Panc1 (cell line): ENCODE measurements around the gene GID8. TPM values are rescaled to one million over a fixed set of nuclear protein-coding genes. Genes with fewer than 3 reads are reported as not detected.

Source experiments
- ATAC-seq: fragments of 200-7000 bp; cut with Tn5 transposase; 2 replicates; pipeline ENCODE4 v1.9.1; 2020; ENCODE audit warnings: mild to moderate bottlenecking, moderate library complexity
- BruUV-seq: library from RNA; stranded (reverse); fragments of 400-500 nt; replicated peaks from 2 replicates; lab custom pipeline; 2021; lab: Mats Ljungman, UMichigan
- CTCF ChIA-PET: fragments of 300-600 bp; sonication (Branson Sonifier 250); formaldehyde crosslinking; loops from one replicate; lab custom pipeline; 2022; ENCODE audit warnings: antibody characterized with exemption; lab: Charles Lee
- POLR2A ChIA-PET: fragments of 300-600 bp; sonication (Branson Sonifier 250); formaldehyde crosslinking; loops from one replicate; lab custom pipeline; 2022; ENCODE audit warnings: antibody characterized with exemption; lab: Charles Lee
- DNase-seq: peaks from one replicate; pipeline ENCODE4 v3.0.0-alpha.2; 2010; ENCODE audit warnings: low read depth, low spot score
- H3K27ac ChIP-seq: 2 replicates; pipeline ENCODE4 v1.5.1; 2011; ENCODE audit warnings: mild to moderate bottlenecking, low read length, inconsistent platforms
- H3K27me3 ChIP-seq: fragments of 200-500 bp; sonication (Bioruptor generic); 2 replicates; pipeline ENCODE4 v1.6.0; 2014; ENCODE audit warnings: low read length, inconsistent platforms; ENCODE audit not compliant: control insufficient read depth, insufficient read depth
- H3K36me3 ChIP-seq: fragments of 200-500 bp; sonication (Bioruptor generic); 2 replicates; pipeline ENCODE4 v1.5.1; 2014; ENCODE audit warnings: inconsistent platforms, mild to moderate bottlenecking, low read length, moderate library complexity; ENCODE audit not compliant: control insufficient read depth, insufficient read depth
- H3K4me1 ChIP-seq: 2 replicates; pipeline ENCODE4 v1.5.1; 2011; ENCODE audit warnings: inconsistent platforms, mild to moderate bottlenecking, low read length, moderate library complexity; ENCODE audit not compliant: control insufficient read depth, insufficient read depth
- H3K4me3 ChIP-seq, 2 experiments: 2 replicates each; pipeline ENCODE4 v1.5.1; 2011 to 2012; ENCODE audit warnings: low read depth in 2 of 2, low read length in 2 of 2, mild to moderate bottlenecking in 2 of 2, inconsistent platforms in 1 of 2, moderate library complexity in 1 of 2
- H3K9me3 ChIP-seq: fragments of 200-500 bp; sonication (Bioruptor generic); 2 replicates; pipeline ENCODE4 v1.5.1; 2014; ENCODE audit warnings: low read depth, mild to moderate bottlenecking, inconsistent platforms, low read length, moderate library complexity; ENCODE audit not compliant: control insufficient read depth, insufficient read depth
- POLR2AphosphoS5 ChIP-seq: IDR thresholded peaks from 2 replicates; pipeline ENCODE4 v1.6.1; 2012; ENCODE audit warnings: mild to moderate bottlenecking, low read depth, low read length, moderate library complexity
- REST ChIP-seq, 2 experiments: IDR thresholded peaks; 2 replicates each; pipeline ENCODE4 v1.6.1; 2011 to 2012; ENCODE audit warnings: low read depth in 2 of 2, control low read depth in 1 of 2, low read length in 1 of 2, mild to moderate bottlenecking in 1 of 2, moderate library complexity in 1 of 2; ENCODE audit not compliant: insufficient read depth in 1 of 2
- SIN3A ChIP-seq: IDR thresholded peaks from 2 replicates; pipeline ENCODE4 v1.6.1; 2012; ENCODE audit warnings: low read depth, mild to moderate bottlenecking, low read length, moderate library complexity, borderline replicate concordance; ENCODE audit not compliant: insufficient read depth
- TCF7L2 ChIP-seq: IDR thresholded peaks from 2 replicates; pipeline ENCODE4 v1.6.1; 2011; ENCODE audit warnings: mild to moderate bottlenecking, low read depth, low read length, inconsistent platforms
- in situ Hi-C: cut with HindIII; loops from 2 replicates; pipeline ENCODE4 v1.10.0; 2016; ENCODE audit warnings: low sequenced_read_pairs, low pct_unique_long_range_greater_than_20kb
- intact Hi-C: fragments of 100-400 bp; cut with micrococcal nuclease; formaldehyde crosslinking; loops from one replicate; pipeline ENCODE4 v1.10.0; 2022; ENCODE audit not compliant: unreplicated experiment
- total RNA-seq: library from RNA; stranded (reverse); gene quantifications from one replicate; pipeline ENCODE4 v1.2.1, GENCODE V29; 2021; ENCODE audit not compliant: unreplicated experiment
- TF ChIP-seq, protein P1 (sequence below): fragments of 450-650 bp; IDR thresholded peaks from 2 replicates; pipeline ENCODE4 v1.5.1; 2017; ENCODE audit warnings: mild to moderate bottlenecking

GID8 gene
- total RNA-seq, 1 experiment from 2014 or later = 37.3 TPM

- BruUV-seq = no TSS peak
- no peaks in the 10 kb centered on the region for H3K9me3 ChIP-seq
- intact Hi-C loops = no loop called here
- H3K4me1 ChIP-seq = peaks cover 9% of the 10 kb centered on the region; the same call in 1 of the 2 replicates
- ChIA-PET CTCF (no interaction called here), POLR2A (no interaction called here)
- TF ChIP-seq, protein P1, sequence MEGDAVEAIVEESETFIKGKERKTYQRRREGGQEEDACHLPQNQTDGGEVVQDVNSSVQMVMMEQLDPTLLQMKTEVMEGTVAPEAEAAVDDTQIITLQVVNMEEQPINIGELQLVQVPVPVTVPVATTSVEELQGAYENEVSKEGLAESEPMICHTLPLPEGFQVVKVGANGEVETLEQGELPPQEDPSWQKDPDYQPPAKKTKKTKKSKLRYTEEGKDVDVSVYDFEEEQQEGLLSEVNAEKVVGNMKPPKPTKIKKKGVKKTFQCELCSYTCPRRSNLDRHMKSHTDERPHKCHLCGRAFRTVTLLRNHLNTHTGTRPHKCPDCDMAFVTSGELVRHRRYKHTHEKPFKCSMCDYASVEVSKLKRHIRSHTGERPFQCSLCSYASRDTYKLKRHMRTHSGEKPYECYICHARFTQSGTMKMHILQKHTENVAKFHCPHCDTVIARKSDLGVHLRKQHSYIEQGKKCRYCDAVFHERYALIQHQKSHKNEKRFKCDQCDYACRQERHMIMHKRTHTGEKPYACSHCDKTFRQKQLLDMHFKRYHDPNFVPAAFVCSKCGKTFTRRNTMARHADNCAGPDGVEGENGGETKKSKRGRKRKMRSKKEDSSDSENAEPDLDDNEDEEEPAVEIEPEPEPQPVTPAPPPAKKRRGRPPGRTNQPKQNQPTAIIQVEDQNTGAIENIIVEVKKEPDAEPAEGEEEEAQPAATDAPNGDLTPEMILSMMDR = no peak
- TF ChIP-seq SIN3A (no peak), REST (IDR thresholded peaks at IDR 0.05; ENCODE audit: insufficient read depth in 1 of 2, low read depth in 2 of 2, low read length in 1 of 2) (no peak)
- no peak overlapping the region for H3K4me3 ChIP-seq
- H3K36me3 ChIP-seq = no peaks in the 10 kb centered on the region
- ATAC-seq (no peak), DNase-seq (no peak)
- H3K27me3 ChIP-seq = no peaks in the 10 kb centered on the region
- no peak overlapping the region for H3K27ac ChIP-seq
- in situ Hi-C loops = no loop called here
These were observed 20.6 kb downstream of the GID8 start for GRCh38 chr20:62958388-62959100.

GRCh38 chr20:62959101-62959971, 21.4 kb downstream of the GID8 start:
- intact Hi-C loops = no loop called here
- ChIA-PET POLR2A (no interaction called here), CTCF (no interaction called here)
- Histone ChIP-seq H3K36me3 (no peaks in the 10 kb centered on the region), H3K27me3 (no peaks in the 10 kb centered on the region), H3K27ac (no peak overlapping the region), H3K4me3 (no peak overlapping the region), H3K9me3 (no peaks in the 10 kb centered on the region), H3K4me1 (peaks cover 9% of the 10 kb centered on the region; the same call in 1 of the 2 replicates)
- ATAC-seq (no peak), DNase-seq (no peak)
- in situ Hi-C loops = no loop called here
- TF ChIP-seq POLR2AphosphoS5 (no peak), REST (IDR thresholded peaks at IDR 0.05; ENCODE audit: insufficient read depth in 1 of 2, low read depth in 2 of 2, low read length in 1 of 2) (no peak), SIN3A (no peak), TCF7L2 (no peak)
- TF ChIP-seq, protein P1 = no peak
- no TSS peak for BruUV-seq
